K562 (cell line): ENCODE data around the gene ZNF768. TPM values are rescaled to one million over a fixed set of nuclear protein-coding genes. Genes with fewer than 3 reads are reported as not detected.

Source experiments
- CHD1 ChIP-seq: fragments of 200-600 bp; sonication (generic); IDR thresholded peaks from one replicate; pipeline ENCODE4 v1.6.1; 2012; ENCODE audit warnings: mild to moderate bottlenecking, moderate library complexity, low read length, inconsistent platforms
- FIP1L1 ChIP-seq: fragments of 200-400 bp; formaldehyde crosslinking; IDR thresholded peaks from 2 replicates; pipeline ENCODE4 v1.6.1; 2018; ENCODE audit warnings: mild to moderate bottlenecking, low read depth, low read length; ENCODE audit not compliant: poor library complexity, severe bottlenecking
- GTF2A2 ChIP-seq: IDR thresholded peaks from 2 replicates; pipeline ENCODE4 v1.6.1; 2016; ENCODE audit warnings: mild to moderate bottlenecking, missing genetic modification characterization, missing compliant biosample characterization
- HOXB6 ChIP-seq: fragments of 250-450 bp; sonication (Bioruptor Pico); IDR thresholded peaks from 2 replicates; pipeline ENCODE4 v1.5.1; 2022; ENCODE audit warnings: mild to moderate bottlenecking, borderline replicate concordance
- MAFK ChIP-seq: IDR thresholded peaks from 2 replicates; pipeline ENCODE4 v1.6.1; 2011; ENCODE audit warnings: low read length, improper control_type of control experiment
- NCOR1 ChIP-seq: fragments of 450-650 bp; IDR thresholded peaks from 2 replicates; pipeline ENCODE4 v1.6.1; 2016; ENCODE audit warnings: mild to moderate bottlenecking, moderate library complexity
- NRF1 ChIP-seq, 2 experiments: fragments of 450-650 bp; IDR thresholded peaks in 1 of 2; conservative IDR thresholded peaks in 1 of 2; 2 replicates each; pipeline ENCODE4 v1.6.1; 2014; ENCODE audit warnings: mild to moderate bottlenecking in 2 of 2
- PCBP2 ChIP-seq: fragments of 200-400 bp; formaldehyde crosslinking; IDR thresholded peaks from 2 replicates; pipeline ENCODE4 v1.6.1; 2018; ENCODE audit warnings: low read length, low read depth, mild to moderate bottlenecking, moderate library complexity; ENCODE audit not compliant: poor library complexity, severe bottlenecking
- RBM34 ChIP-seq: fragments of 200-400 bp; formaldehyde crosslinking; IDR thresholded peaks from 2 replicates; pipeline ENCODE4 v1.6.1; 2018; ENCODE audit warnings: low read length, borderline replicate concordance; ENCODE audit not compliant: insufficient read depth
- SIN3A ChIP-seq, 2 experiments: fragments of 150-350 bp in 1 of 2; IDR thresholded peaks; 2 replicates each; pipeline ENCODE4 v1.6.1; 2011 to 2016; ENCODE audit warnings: borderline replicate concordance in 2 of 2, low read depth in 2 of 2, low read length in 2 of 2, mild to moderate bottlenecking in 2 of 2, moderate library complexity in 2 of 2; ENCODE audit not compliant: control insufficient read depth in 1 of 2
- STAG1 ChIP-seq: sonication (generic); formaldehyde crosslinking; IDR thresholded peaks from 2 replicates; pipeline ENCODE4 v1.5.0; 2020; ENCODE audit warnings: missing genetic modification reagents, borderline replicate concordance
- TBP ChIP-seq: optimal IDR thresholded peaks from 2 replicates; pipeline ENCODE3; 2011; ENCODE audit warnings: low read depth, low read length, improper control_type of control experiment
- ZC3H4 ChIP-seq: sonication (generic); formaldehyde crosslinking; IDR thresholded peaks from 2 replicates; pipeline ENCODE4 v1.9.0; 2021; ENCODE audit warnings: missing genetic modification reagents, borderline replicate concordance
- ZNF24 ChIP-seq: fragments of 450-650 bp; IDR thresholded peaks from 2 replicates; pipeline ENCODE4 v1.6.1; 2016
- ZNF253 ChIP-seq: fragments of 250-450 bp; sonication (Bioruptor Pico); conservative IDR thresholded peaks from 2 replicates; pipeline ENCODE4 v1.6.1; 2021; ENCODE audit warnings: mild to moderate bottlenecking
- ZNF316 ChIP-seq: fragments of 450-650 bp; IDR thresholded peaks from 2 replicates; pipeline ENCODE4 v1.6.1; 2016
- ZSCAN32 ChIP-seq: fragments of 450-650 bp; formaldehyde crosslinking; IDR thresholded peaks from 2 replicates; pipeline ENCODE4 v1.4.0; 2020; ENCODE audit warnings: mild to moderate bottlenecking, moderate library complexity
- polyA plus RNA-seq, 8 experiments: library from polyadenylated mRNA; depleted of rRNA in 4 of 8; stranded (reverse) in 5 of 8; unstranded in 3 of 8; fragments of >200 nt; fragmentation: Nextera tagmentation in 2 of 8; fragmentation: Illumina TruSeq in 1 of 8; extraction: Ambion mirVana in 2 of 8; extraction: Trizol in 1 of 8; gene quantifications; 2 replicates each; pipeline versions ENCODE4 v1.2.1 to v1.2.3, GENCODE V29; 2011 to 2014; ENCODE audit warnings: inconsistent platforms in 1 of 8, missing spikeins in 1 of 8
- total RNA-seq, 7 experiments: library from RNA; depleted of rRNA in 6 of 7; stranded (reverse); fragments of >200 nt in 6 of 7; fragmentation: Illumina TruSeq in 2 of 7; extraction: Trizol in 2 of 7; gene quantifications; 2 replicates each; pipeline versions ENCODE4 v1.2.1 to v1.2.3, GENCODE V29; 2011 to 2021; ENCODE audit warnings: low replicate concordance in 1 of 7
- TF ChIP-seq, protein P1 (sequence below): IDR thresholded peaks from 2 replicates; pipeline ENCODE4 v1.6.1; 2011; ENCODE audit not compliant: insufficient read length; ENCODE audit errors: extremely low read depth
- TF ChIP-seq, protein P2 (sequence below): IDR thresholded peaks from 3 replicates; pipeline ENCODE4 v1.6.1; 2011; ENCODE audit warnings: borderline replicate concordance, mild to moderate bottlenecking, moderate library complexity; ENCODE audit not compliant: insufficient read length; ENCODE audit errors: extremely low read depth
- TF ChIP-seq, protein P3 (sequence below): fragments of 450-650 bp; formaldehyde crosslinking; IDR thresholded peaks from 2 replicates; pipeline ENCODE4 v1.4.0; 2020; ENCODE audit warnings: mild to moderate bottlenecking, moderate library complexity
- TF ChIP-seq, protein P4 (sequence below): sonication (generic); formaldehyde crosslinking; IDR thresholded peaks from 2 replicates; pipeline ENCODE4 v1.8.1; 2023; ENCODE audit warnings: mild to moderate bottlenecking, missing genetic modification reagents

Gene ZNF768
- total and polyA plus RNA-seq, 9 of the 15 experiments (the other 6 are each of a cell fraction or from before 2014, with no cell fraction given): 0.13 to 50.7 (median 26.9) TPM

DNA sequence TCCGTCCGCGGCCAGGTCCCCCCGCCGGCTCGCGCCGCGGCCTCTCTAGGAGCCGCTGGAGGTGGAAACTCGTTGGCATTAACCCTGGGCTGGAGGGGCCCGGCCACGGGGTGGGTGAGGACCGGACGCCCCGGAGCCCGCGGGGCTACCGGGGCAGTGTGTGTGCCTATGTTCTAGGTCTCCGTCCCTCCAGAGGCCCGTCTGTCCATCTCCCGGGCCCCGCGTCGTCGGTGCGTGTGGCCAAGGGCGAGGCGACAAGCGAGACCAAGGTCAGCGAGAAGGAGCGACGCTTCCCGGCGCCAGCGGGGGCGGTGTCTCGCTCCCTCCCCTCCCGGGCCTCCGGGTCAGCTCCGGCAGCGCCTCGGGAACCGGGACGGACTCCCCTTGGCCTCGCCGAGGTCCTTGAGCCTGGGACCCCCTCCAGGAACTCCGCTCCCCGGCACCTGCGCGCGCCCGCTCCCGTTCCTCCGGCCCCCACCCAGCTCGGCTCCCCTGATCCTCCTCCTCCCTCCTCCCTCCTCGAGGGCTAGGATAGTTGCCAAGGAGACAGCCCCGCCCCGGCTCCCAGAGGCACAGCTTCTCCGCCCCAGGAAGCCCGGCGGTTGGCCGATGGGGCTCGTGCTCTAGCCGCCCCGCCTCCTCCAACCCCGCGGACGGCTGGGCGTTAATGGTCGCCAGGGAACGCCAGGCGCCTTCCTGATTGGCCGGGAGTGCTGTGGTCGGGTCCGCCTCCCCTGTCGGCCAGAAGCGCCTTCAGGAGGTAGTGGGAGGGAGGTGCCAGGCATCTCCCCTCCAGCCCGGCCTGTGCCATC is 663 bp upstream of the ZNF768 start (continued):
- TF ChIP-seq, protein P1, sequence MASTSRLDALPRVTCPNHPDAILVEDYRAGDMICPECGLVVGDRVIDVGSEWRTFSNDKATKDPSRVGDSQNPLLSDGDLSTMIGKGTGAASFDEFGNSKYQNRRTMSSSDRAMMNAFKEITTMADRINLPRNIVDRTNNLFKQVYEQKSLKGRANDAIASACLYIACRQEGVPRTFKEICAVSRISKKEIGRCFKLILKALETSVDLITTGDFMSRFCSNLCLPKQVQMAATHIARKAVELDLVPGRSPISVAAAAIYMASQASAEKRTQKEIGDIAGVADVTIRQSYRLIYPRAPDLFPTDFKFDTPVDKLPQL: no peak
- TF ChIP-seq ZNF24: no peak
- no peak for TF ChIP-seq GTF2A2 (tag)
- TF ChIP-seq, protein P2, sequence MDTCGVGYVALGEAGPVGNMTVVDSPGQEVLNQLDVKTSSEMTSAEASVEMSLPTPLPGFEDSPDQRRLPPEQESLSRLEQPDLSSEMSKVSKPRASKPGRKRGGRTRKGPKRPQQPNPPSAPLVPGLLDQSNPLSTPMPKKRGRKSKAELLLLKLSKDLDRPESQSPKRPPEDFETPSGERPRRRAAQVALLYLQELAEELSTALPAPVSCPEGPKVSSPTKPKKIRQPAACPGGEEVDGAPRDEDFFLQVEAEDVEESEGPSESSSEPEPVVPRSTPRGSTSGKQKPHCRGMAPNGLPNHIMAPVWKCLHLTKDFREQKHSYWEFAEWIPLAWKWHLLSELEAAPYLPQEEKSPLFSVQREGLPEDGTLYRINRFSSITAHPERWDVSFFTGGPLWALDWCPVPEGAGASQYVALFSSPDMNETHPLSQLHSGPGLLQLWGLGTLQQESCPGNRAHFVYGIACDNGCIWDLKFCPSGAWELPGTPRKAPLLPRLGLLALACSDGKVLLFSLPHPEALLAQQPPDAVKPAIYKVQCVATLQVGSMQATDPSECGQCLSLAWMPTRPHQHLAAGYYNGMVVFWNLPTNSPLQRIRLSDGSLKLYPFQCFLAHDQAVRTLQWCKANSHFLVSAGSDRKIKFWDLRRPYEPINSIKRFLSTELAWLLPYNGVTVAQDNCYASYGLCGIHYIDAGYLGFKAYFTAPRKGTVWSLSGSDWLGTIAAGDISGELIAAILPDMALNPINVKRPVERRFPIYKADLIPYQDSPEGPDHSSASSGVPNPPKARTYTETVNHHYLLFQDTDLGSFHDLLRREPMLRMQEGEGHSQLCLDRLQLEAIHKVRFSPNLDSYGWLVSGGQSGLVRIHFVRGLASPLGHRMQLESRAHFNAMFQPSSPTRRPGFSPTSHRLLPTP: no peak
- no peak for TF ChIP-seq ZNF253 (CRISPR knock-in tag)
- TF ChIP-seq ZSCAN32 (CRISPR knock-in tag): no peak
- TF ChIP-seq, protein P3, sequence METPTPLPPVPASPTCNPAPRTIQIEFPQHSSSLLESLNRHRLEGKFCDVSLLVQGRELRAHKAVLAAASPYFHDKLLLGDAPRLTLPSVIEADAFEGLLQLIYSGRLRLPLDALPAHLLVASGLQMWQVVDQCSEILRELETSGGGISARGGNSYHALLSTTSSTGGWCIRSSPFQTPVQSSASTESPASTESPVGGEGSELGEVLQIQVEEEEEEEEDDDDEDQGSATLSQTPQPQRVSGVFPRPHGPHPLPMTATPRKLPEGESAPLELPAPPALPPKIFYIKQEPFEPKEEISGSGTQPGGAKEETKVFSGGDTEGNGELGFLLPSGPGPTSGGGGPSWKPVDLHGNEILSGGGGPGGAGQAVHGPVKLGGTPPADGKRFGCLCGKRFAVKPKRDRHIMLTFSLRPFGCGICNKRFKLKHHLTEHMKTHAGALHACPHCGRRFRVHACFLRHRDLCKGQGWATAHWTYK (CRISPR knock-in tag): peak; percentile 73
- TF ChIP-seq NRF1 (conservative IDR thresholded peaks at IDR 0.05 in 1 of 2, IDR thresholded peaks at IDR 0.05 in 1 of 2): peak; percentile 84 to 85
- TF ChIP-seq STAG1: no peak
- no peak for TF ChIP-seq MAFK
- no peak for TF ChIP-seq ZC3H4 (CRISPR knock-in tag)
- TF ChIP-seq, protein P4, sequence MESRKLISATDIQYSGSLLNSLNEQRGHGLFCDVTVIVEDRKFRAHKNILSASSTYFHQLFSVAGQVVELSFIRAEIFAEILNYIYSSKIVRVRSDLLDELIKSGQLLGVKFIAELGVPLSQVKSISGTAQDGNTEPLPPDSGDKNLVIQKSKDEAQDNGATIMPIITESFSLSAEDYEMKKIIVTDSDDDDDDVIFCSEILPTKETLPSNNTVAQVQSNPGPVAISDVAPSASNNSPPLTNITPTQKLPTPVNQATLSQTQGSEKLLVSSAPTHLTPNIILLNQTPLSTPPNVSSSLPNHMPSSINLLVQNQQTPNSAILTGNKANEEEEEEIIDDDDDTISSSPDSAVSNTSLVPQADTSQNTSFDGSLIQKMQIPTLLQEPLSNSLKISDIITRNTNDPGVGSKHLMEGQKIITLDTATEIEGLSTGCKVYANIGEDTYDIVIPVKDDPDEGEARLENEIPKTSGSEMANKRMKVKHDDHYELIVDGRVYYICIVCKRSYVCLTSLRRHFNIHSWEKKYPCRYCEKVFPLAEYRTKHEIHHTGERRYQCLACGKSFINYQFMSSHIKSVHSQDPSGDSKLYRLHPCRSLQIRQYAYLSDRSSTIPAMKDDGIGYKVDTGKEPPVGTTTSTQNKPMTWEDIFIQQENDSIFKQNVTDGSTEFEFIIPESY: peak; percentile 36; the same call in 1 of the 2 replicates
- TF ChIP-seq HOXB6 (CRISPR knock-in tag): no peak
- TF ChIP-seq SIN3A (IDR thresholded peaks at IDR 0.05; ENCODE audit: borderline replicate concordance in 2 of 2, control insufficient read depth in 1 of 2, low read depth in 2 of 2, low read length in 2 of 2): peak; percentile 7 to 67; a peak in 1 of 4 replicates
- peak; percentile 92 for TF ChIP-seq FIP1L1
- no peak for TF ChIP-seq RBM34
- TF ChIP-seq NCOR1: no peak
- peak; percentile 12 for TF ChIP-seq TBP
- no peak for TF ChIP-seq PCBP2
- TF ChIP-seq CHD1: no peak
- TF ChIP-seq ZNF316: no peak
